PC-3 (cell line): ENCODE results near the gene HDAC4.

ENCODE experiments used
- CTCF ChIP-seq: fragments of 300-600 bp; sonication (generic); conservative IDR thresholded peaks from 2 replicates; pipeline ENCODE4 v1.5.1; 2017; ENCODE audit warnings: antibody characterized with exemption, low read depth, mild to moderate bottlenecking, low read length
- EZH2 ChIP-seq: fragments of 300-600 bp; sonication (generic); IDR thresholded peaks from one replicate; pipeline ENCODE4 v1.6.1; 2017; ENCODE audit warnings: antibody characterized with exemption, mild to moderate bottlenecking, low read length; ENCODE audit not compliant: unreplicated experiment
- EZH2phosphoT487 ChIP-seq: fragments of 300-600 bp; sonication (generic); IDR thresholded peaks from 2 replicates; pipeline ENCODE4 v1.6.1; 2018; ENCODE audit warnings: mild to moderate bottlenecking, antibody characterized with exemption, low read length, borderline replicate concordance

GRCh38 chr2:239013678-239013976 lies 387.2 kb downstream of the HDAC4 start:
- TF ChIP-seq CTCF (no peak), EZH2 (no peak), EZH2phosphoT487 (no peak)
